Peyer's patch (tissue), 4 donors: ENCODE measurements around the gene ZNF804B.

ENCODE experiments used
- CTCF ChIP-seq, 6 experiments: fragments of 450-650 bp in 4 of 6; fragments of 200-600 bp in 2 of 6; sonication (generic) in 1 of 6; IDR thresholded peaks; one replicate each; pipeline ENCODE4 v1.5.1; 2017 to 2019; ENCODE audit warnings: antibody characterized with exemption in 6 of 6, mild to moderate bottlenecking in 3 of 6, moderate library complexity in 1 of 6
- POLR2A ChIP-seq, 2 donors: fragments of 450-650 bp; IDR thresholded peaks; one replicate each; pipeline ENCODE4 v1.5.1; 2017; ENCODE audit warnings: antibody characterized with exemption in 2 of 2, mild to moderate bottlenecking in 2 of 2, moderate library complexity in 2 of 2

- TF ChIP-seq CTCF (IDR thresholded peaks at IDR 0.05) (no peak), POLR2A (IDR thresholded peaks at IDR 0.05) (no peak)
Observed at GRCh38 chr7:89283302-89283701, 523.8 kb downstream of the ZNF804B start.
